Measurements from ENCODE around the gene ANKHD1.

Gene ANKHD1

GRCh38 chr5:140401362-140402257 is at the start of gene ANKHD1:
TSS of gene ANKHD1 (plus strand) at chr5:140401833. CDS start at chr5:140401968, 135 bp downstream.
- peak; percentile 92 for DNase-seq

- DNase-seq = peak; percentile 38
Measured at GRCh38 chr5:140355546-140355945, 46.1 kb upstream of the ANKHD1 start.

GRCh38 chr5:140356853-140357725 is 44.5 kb upstream of the ANKHD1 start:
- DNase-seq = no peak

GRCh38 chr5:140357726-140358093 is 43.9 kb upstream of the ANKHD1 start:
- no peak for DNase-seq

- DNase-seq = no peak
Measured at GRCh38 chr5:140358738-140359310, 42.8 kb upstream of the ANKHD1 start.

- DNase-seq = no peak
Measured at GRCh38 chr5:140360101-140360500, 41.5 kb upstream of the ANKHD1 start, which contains the start of gene SLC4A9. TSS of gene SLC4A9 (plus strand) at chr5:140360194. CDS start at chr5:140360237, 43 bp downstream.

GRCh38 chr5:140360681-140361479 is 40.8 kb upstream of the ANKHD1 start:
- DNase-seq = no peak

- DNase-seq = no peak
Measured at GRCh38 chr5:140361901-140362300, 39.7 kb upstream of the ANKHD1 start.

- DNase-seq = no peak
Measured at GRCh38 chr5:140362311-140362710, 39.3 kb upstream of the ANKHD1 start.

- no peak for DNase-seq
Measured at GRCh38 chr5:140362875-140363630, 38.6 kb upstream of the ANKHD1 start.

GRCh38 chr5:140363631-140364471 is 37.8 kb upstream of the ANKHD1 start:
- DNase-seq = no peak

GRCh38 chr5:140364472-140364765 is 37.2 kb upstream of the ANKHD1 start:
- no peak for DNase-seq

- no peak for DNase-seq
Measured at GRCh38 chr5:140365282-140365681, 36.4 kb upstream of the ANKHD1 start.

- DNase-seq = no peak
Measured at GRCh38 chr5:140365941-140366340, 35.7 kb upstream of the ANKHD1 start.

GRCh38 chr5:140366589-140367255 is 34.9 kb upstream of the ANKHD1 start:
- DNase-seq = no peak

- no peak for DNase-seq
Measured at GRCh38 chr5:140367256-140368013, 34.2 kb upstream of the ANKHD1 start.

- DNase-seq = no peak
Measured at GRCh38 chr5:140371356-140372151, 30.1 kb upstream of the ANKHD1 start.

- DNase-seq = no peak
Measured at GRCh38 chr5:140372971-140373487, 28.6 kb upstream of the ANKHD1 start.
